Fibroblast of lung (primary cell): ENCODE data around the gene CELF5. TPM values are rescaled to one million over a fixed set of nuclear protein-coding genes. Genes with fewer than 3 reads are reported as not detected.

Experiments
- DNase-seq, 2 donors: peaks; one replicate each; pipeline versions ENCODE4 v3.0.0 to v3.0.0-alpha.2; 2010; ENCODE audit warnings: low read depth in 2 of 2
- H2AFZ ChIP-seq: 2 replicates; pipeline ENCODE4 v1.5.1; 2012; ENCODE audit warnings: low read length, control low read depth, inconsistent platforms
- H3K27ac ChIP-seq: 2 replicates; pipeline ENCODE4 v1.5.1; 2011; ENCODE audit warnings: low read length, control low read depth; ENCODE audit not compliant: insufficient read depth
- H3K27me3 ChIP-seq: 2 replicates; pipeline ENCODE4 v1.5.1; 2011; ENCODE audit warnings: mild to moderate bottlenecking, low read length; ENCODE audit not compliant: control insufficient read depth, insufficient read depth
- H3K36me3 ChIP-seq: 2 replicates; pipeline ENCODE4 v1.5.1; 2011; ENCODE audit warnings: low read length; ENCODE audit not compliant: control insufficient read depth, insufficient read depth
- H3K4me1 ChIP-seq: 2 replicates; pipeline ENCODE4 v1.5.1; 2011; ENCODE audit warnings: low read length; ENCODE audit not compliant: control insufficient read depth, insufficient read depth; ENCODE audit errors: extremely low read depth
- H3K4me2 ChIP-seq: 2 replicates; pipeline ENCODE4 v1.5.1; 2011; ENCODE audit warnings: low read length, control low read depth; ENCODE audit not compliant: insufficient read depth; ENCODE audit errors: extremely low read depth
- H3K4me3 ChIP-seq, 4 experiments: fragments of 200-600 bp in 1 of 4; sonication (generic) in 1 of 4; replicated peaks in 1 of 4; 2 replicates each; pipeline ENCODE4 v1.5.1; 2011 to 2016; ENCODE audit warnings: low read length in 4 of 4, low read depth in 3 of 4, mild to moderate bottlenecking in 3 of 4, control low read depth in 2 of 4, inconsistent platforms in 1 of 4, mixed read lengths in 1 of 4; ENCODE audit not compliant: insufficient read depth in 1 of 4; ENCODE audit errors: control extremely low read depth in 1 of 4
- H3K79me2 ChIP-seq: 2 replicates; pipeline ENCODE4 v1.5.1; 2012; ENCODE audit warnings: mild to moderate bottlenecking, low read length, inconsistent platforms; ENCODE audit not compliant: control insufficient read depth, insufficient read depth
- H3K9ac ChIP-seq: 2 replicates; pipeline ENCODE4 v1.5.1; 2011; ENCODE audit warnings: mild to moderate bottlenecking, low read length, control low read depth; ENCODE audit not compliant: insufficient read depth
- H3K9me3 ChIP-seq: 2 replicates; pipeline ENCODE4 v1.5.1; 2012; ENCODE audit warnings: low read depth, low read length; ENCODE audit not compliant: control insufficient read depth, insufficient read depth
- H4K20me1 ChIP-seq: 2 replicates; pipeline ENCODE4 v1.5.1; 2011; ENCODE audit warnings: low read length; ENCODE audit not compliant: control insufficient read depth, insufficient read depth; ENCODE audit errors: extremely low read depth
- CTCF ChIP-seq, 2 donors: IDR thresholded peaks in 1 of 2; conservative IDR thresholded peaks in 1 of 2; 1 replicate in 1 of 2; 2 replicates in 1 of 2; pipeline ENCODE4 v1.5.1; 2011 to 2012; ENCODE audit warnings: low read length in 2 of 2, control low read depth in 1 of 2, inconsistent platforms in 1 of 2, low read depth in 1 of 2, mild to moderate bottlenecking in 1 of 2
- EZH2 ChIP-seq: IDR thresholded peaks from 2 replicates; pipeline ENCODE4 v1.5.1; 2012; ENCODE audit warnings: low read length, control low read depth, mild to moderate bottlenecking; ENCODE audit errors: missing control alignments
- polyA plus RNA-seq, 2 donors: library from polyadenylated mRNA; depleted of rRNA in 1 of 2; stranded (reverse) in 1 of 2; unstranded in 1 of 2; fragments of >200 nt; gene quantifications; 2 replicates each; pipeline ENCODE4 v1.2.1, GENCODE V29; 2011 to 2012; ENCODE audit warnings: missing spikeins in 1 of 2
- total RNA-seq: library from RNA; depleted of rRNA; stranded (reverse); fragments of >200 nt; gene quantifications from 2 replicates; pipeline ENCODE4 v1.2.1, GENCODE V29; 2014

The CELF5 gene
- total and polyA plus RNA-seq, 2 donors (not counting 1 experiment from before 2014, with no cell fraction given): under 0.01 TPM; not detected in 1

DNA sequence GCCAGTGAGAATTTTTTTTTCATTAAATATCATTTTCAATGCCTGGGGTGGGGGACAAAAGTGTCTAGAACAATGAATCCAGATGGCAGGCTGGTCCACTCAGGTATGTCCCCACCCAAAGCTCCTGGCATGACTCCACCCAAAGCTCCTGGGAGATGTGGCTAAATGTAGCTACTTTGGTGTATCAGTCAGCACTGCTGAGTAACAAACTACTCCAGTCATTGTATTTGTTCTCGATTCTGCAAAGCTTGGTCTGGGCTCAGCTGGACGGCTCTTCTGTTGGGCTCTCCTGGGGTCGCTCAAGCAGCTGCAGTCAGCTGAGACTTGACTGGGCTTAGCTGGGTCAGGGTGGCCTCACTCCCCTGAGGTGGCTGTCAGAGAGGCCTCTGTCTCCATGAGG lies 48.5 kb downstream of the CELF5 start:
- Histone ChIP-seq H3K9me3 (no peaks in the 10 kb centered on the region), H4K20me1 (no peaks in the 10 kb centered on the region), H3K27ac (no peak overlapping the region), H2AFZ (no peak overlapping the region), H3K79me2 (no peaks in the 10 kb centered on the region), H3K27me3 (peaks cover 11% of the 10 kb centered on the region), H3K36me3 (no peaks in the 10 kb centered on the region), H3K4me2 (no peak overlapping the region), H3K9ac (no peak overlapping the region), H3K4me3 (no peak overlapping the region), H3K4me1 (peaks cover 2% of the 10 kb centered on the region)
- no peak for DNase-seq
- no peak for TF ChIP-seq CTCF (conservative IDR thresholded peaks at IDR 0.05 in 1 of 2, IDR thresholded peaks at IDR 0.05 in 1 of 2; ENCODE audit: low read depth in 1 of 2, low read length in 2 of 2)
- TF ChIP-seq EZH2: no peak

- Histone ChIP-seq H3K9ac (no peak overlapping the region), H3K79me2 (no peaks in the 10 kb centered on the region), H3K4me2 (no peak overlapping the region), H3K4me3 (no peak overlapping the region), H3K4me1 (peaks cover 2% of the 10 kb centered on the region), H3K9me3 (no peaks in the 10 kb centered on the region), H2AFZ (no peak overlapping the region), H3K27me3 (peaks cover 14% of the 10 kb centered on the region), H3K27ac (no peak overlapping the region), H4K20me1 (no peaks in the 10 kb centered on the region), H3K36me3 (no peaks in the 10 kb centered on the region)
- no peak for DNase-seq
- TF ChIP-seq CTCF (conservative IDR thresholded peaks at IDR 0.05 in 1 of 2, IDR thresholded peaks at IDR 0.05 in 1 of 2; ENCODE audit: low read depth in 1 of 2, low read length in 2 of 2): no peak
- TF ChIP-seq EZH2: no peak
Measured at GRCh38 chr19:3274245-3274941, 49.9 kb downstream of the CELF5 start.

GRCh38 chr19:3274942-3275582 lies 50.6 kb downstream of the CELF5 start:
- TF ChIP-seq EZH2 (peak; percentile 18), CTCF (conservative IDR thresholded peaks at IDR 0.05 in 1 of 2, IDR thresholded peaks at IDR 0.05 in 1 of 2; ENCODE audit: low read depth in 1 of 2, low read length in 2 of 2) (peak in 1 of 2 donors; percentile 49)

More at GRCh38 chr19:3274942-3275582, 50.6 kb downstream of the CELF5 start:
- Histone ChIP-seq H3K9ac (no peak overlapping the region), H4K20me1 (no peaks in the 10 kb centered on the region), H3K36me3 (no peaks in the 10 kb centered on the region), H3K4me1 (peaks cover 2% of the 10 kb centered on the region), H3K4me2 (peak overlapping the region; percentile 64), H2AFZ (no peak overlapping the region), H3K27ac (no peak overlapping the region), H3K9me3 (no peaks in the 10 kb centered on the region), H3K27me3 (peaks cover 14% of the 10 kb centered on the region), H3K4me3 (peak overlapping the region in 3 of 4 experiments; percentile 26 to 44 (median 32)), H3K79me2 (no peaks in the 10 kb centered on the region)
- DNase-seq: no peak
